Mesothelial cell of epicardium (in vitro differentiated cells): ENCODE measurements around the gene PRICKLE1. TPM values are rescaled to one million over a fixed set of nuclear protein-coding genes. Genes with fewer than 3 reads are reported as not detected.

ENCODE experiments used
- DNase-seq, 2 experiments: peaks; one replicate each; pipeline ENCODE4 v3.0.0; 2021; ENCODE audit warnings: low spot score in 2 of 2; ENCODE audit not compliant: unreplicated experiment in 2 of 2
- H3K27ac Mint-ChIP-seq: 2 replicates; pipeline ENCODE4 v1.8.0; 2021; ENCODE audit warnings: mixed read lengths
- H3K27me3 Mint-ChIP-seq: 2 replicates; pipeline ENCODE4 v1.8.0; 2021; ENCODE audit warnings: low read depth, mixed read lengths
- H3K36me3 Mint-ChIP-seq: 2 replicates; pipeline ENCODE4 v1.8.0; 2021; ENCODE audit warnings: mixed read lengths
- H3K4me1 Mint-ChIP-seq: 2 replicates; pipeline ENCODE4 v1.8.0; 2021; ENCODE audit warnings: mixed read lengths
- H3K4me3 Mint-ChIP-seq: 2 replicates; pipeline ENCODE4 v1.8.0; 2021; ENCODE audit warnings: mild to moderate bottlenecking, moderate library complexity, mixed read lengths
- H3K9me3 Mint-ChIP-seq: 2 replicates; pipeline ENCODE4 v1.8.0; 2021; ENCODE audit warnings: mixed read lengths
- total RNA-seq: library from RNA; stranded (reverse); gene quantifications from 3 replicates; pipeline ENCODE4 v1.2.1, GENCODE V29; 2021
- TF ChIP-seq, protein P1 (sequence below): fragments of 200-600 bp; sonication (generic); IDR thresholded peaks from one replicate; pipeline ENCODE4 v1.5.0; 2021; ENCODE audit warnings: antibody characterized with exemption; ENCODE audit not compliant: unreplicated experiment

PRICKLE1 gene
- total RNA-seq, 1 donor from 2014 or later, result 79.4 TPM

DNA sequence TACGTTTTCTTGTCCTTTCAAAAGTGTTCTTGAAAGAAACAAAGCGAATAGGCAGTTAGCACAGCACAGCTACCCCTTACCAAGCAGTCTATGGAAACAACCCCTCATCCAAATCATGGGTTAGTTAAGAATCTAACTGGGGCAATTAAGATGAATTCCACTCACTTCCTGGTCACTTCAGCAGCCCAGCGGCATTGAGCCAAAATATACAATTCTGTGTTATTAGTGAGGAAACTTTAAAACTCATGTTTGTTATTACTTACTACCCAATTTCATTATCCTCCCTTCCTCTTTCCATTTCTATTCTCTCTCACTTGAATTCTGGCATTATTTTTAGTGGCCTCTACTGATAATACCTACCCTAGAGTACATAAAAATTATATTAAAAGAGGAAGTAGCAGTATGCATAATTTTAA is 142.2 kb downstream of the PRICKLE1 start:
- Mint-ChIP-seq H3K4me3 (no peak overlapping the region), H3K27me3 (no peaks in the 10 kb centered on the region), H3K36me3 (peaks cover 62% of the 10 kb centered on the region), H3K4me1 (peaks cover 17% of the 10 kb centered on the region), H3K27ac (peak overlapping the region; percentile 70), H3K9me3 (peaks cover 29% of the 10 kb centered on the region)
- DNase-seq, result no peak
- TF ChIP-seq, protein P1, sequence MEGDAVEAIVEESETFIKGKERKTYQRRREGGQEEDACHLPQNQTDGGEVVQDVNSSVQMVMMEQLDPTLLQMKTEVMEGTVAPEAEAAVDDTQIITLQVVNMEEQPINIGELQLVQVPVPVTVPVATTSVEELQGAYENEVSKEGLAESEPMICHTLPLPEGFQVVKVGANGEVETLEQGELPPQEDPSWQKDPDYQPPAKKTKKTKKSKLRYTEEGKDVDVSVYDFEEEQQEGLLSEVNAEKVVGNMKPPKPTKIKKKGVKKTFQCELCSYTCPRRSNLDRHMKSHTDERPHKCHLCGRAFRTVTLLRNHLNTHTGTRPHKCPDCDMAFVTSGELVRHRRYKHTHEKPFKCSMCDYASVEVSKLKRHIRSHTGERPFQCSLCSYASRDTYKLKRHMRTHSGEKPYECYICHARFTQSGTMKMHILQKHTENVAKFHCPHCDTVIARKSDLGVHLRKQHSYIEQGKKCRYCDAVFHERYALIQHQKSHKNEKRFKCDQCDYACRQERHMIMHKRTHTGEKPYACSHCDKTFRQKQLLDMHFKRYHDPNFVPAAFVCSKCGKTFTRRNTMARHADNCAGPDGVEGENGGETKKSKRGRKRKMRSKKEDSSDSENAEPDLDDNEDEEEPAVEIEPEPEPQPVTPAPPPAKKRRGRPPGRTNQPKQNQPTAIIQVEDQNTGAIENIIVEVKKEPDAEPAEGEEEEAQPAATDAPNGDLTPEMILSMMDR, result no peak

DNA sequence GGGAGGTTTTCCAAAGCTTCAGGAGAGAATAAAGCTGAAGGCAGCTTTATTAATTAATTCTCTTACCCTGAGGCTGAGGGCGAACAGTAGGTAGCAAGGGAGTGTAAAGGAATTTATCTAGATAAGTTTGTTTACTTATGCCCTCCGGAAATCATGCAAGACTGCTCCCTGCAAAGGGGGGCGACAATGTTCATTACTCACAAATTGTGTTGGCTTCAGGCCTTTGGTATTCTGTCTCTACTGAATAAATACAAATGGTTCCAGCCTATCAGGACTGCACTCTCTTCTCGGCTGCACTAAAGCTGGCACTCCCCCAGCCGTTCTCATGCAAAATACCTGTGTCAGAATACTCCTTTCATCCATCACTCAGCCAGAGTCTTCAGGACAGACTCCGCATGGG is 142.8 kb downstream of the PRICKLE1 start:
- Mint-ChIP-seq H3K36me3 (peaks cover 67% of the 10 kb centered on the region), H3K27ac (peak overlapping the region; percentile 70)

DNA sequence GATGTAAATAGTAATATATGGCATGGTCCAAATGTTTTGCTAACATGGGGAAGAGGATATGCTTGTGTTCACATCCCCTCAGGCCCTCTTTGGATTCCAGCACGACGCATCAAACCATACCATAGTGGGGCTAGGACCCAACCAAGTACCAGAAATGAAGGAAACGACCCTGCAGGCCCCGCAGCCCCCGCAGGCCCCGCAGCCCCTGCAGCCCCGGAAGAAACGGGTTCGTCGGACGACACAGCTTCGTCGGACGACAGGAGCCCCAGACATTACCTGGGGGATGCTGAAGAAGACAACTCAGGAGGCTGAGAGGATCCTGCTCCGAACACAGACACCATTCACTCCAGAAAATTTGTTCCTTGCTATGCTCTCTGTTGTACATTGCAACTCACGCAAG is 143.7 kb downstream of the PRICKLE1 start:
- H3K9me3 Mint-ChIP-seq, result peaks cover 29% of the 10 kb centered on the region
- H3K27me3 Mint-ChIP-seq, result no peaks in the 10 kb centered on the region
- no peak overlapping the region for H3K27ac Mint-ChIP-seq
- H3K36me3 Mint-ChIP-seq, result peaks cover 73% of the 10 kb centered on the region
- H3K4me3 Mint-ChIP-seq, result no peak overlapping the region
- TF ChIP-seq, protein P1, result no peak
- peaks cover 20% of the 10 kb centered on the region for H3K4me1 Mint-ChIP-seq
- DNase-seq, result no peak

More for the DNA sequence above, 142.8 kb downstream of the PRICKLE1 start:
- H3K4me1 Mint-ChIP-seq, result peaks cover 20% of the 10 kb centered on the region
- H3K9me3 Mint-ChIP-seq, result peaks cover 29% of the 10 kb centered on the region
- H3K27me3 Mint-ChIP-seq, result no peaks in the 10 kb centered on the region
- TF ChIP-seq, protein P1, result no peak
- H3K4me3 Mint-ChIP-seq, result no peak overlapping the region
- no peak for DNase-seq

DNA sequence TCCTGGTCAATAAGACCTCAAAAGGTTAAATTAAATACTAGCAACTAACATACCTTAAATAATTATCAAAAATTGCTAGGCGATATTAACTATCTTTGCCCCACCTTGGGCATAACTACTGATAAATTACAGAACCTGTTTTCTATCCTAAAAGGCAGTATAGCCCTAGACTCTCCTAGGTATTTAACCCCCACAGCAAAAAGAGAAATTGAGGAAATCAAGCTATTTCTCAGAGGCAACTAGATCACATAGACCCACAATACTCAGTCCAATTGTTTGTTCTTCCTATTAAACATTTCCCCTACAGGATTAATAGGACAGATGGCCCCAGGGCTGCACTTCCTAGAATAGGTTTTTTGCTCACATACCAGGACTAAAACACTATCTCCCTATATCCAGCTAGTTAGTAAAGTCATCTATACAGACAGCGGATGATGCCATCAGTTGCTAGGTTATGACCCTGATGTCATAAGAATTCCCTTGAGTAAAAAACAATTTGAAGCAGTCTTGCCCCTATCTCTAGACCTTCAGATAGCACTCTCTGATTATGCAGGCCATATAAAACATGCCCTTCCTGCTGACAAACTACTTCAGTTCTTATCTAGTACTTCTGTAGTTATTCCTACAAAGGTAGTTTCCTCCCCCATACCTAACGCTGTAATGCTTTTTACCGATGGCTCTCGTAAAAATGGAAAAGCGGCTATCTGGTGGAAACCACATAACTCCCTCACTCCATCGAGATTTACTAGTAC is 145.2 kb downstream of the PRICKLE1 start:
- no peak for DNase-seq
- Mint-ChIP-seq H3K9me3 (peaks cover 29% of the 10 kb centered on the region), H3K36me3 (peaks cover 75% of the 10 kb centered on the region), H3K4me3 (no peak overlapping the region), H3K4me1 (peaks cover 20% of the 10 kb centered on the region), H3K27ac (no peak overlapping the region), H3K27me3 (no peaks in the 10 kb centered on the region)
- TF ChIP-seq, protein P1, result no peak

DNA sequence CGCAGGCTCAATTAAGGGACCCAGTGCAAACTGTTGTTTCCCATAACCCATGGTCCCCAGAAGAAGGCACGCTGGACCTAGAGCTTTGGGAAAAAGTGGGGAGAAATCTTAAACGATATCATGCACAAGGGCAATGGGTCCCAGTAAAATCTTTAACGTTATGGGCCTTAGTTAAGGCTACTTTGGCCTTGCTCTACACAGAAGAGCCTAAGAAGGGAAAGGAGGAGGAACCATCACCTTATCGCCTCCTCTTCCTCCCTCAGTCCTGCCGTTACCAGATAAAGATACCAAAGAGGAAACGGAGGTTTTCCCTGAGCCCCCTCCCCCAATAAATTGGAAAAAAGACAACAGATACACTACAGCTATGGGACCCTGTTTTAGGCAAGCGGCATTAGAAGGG is 146.7 kb downstream of the PRICKLE1 start:
- H3K27ac Mint-ChIP-seq, result peak overlapping the region; percentile 79
- TF ChIP-seq, protein P1, result no peak
- H3K4me1 Mint-ChIP-seq, result peaks cover 20% of the 10 kb centered on the region
- no peak overlapping the region for H3K4me3 Mint-ChIP-seq
- DNase-seq, result no peak
- peaks cover 29% of the 10 kb centered on the region for H3K9me3 Mint-ChIP-seq
- H3K36me3 Mint-ChIP-seq, result peaks cover 61% of the 10 kb centered on the region
- no peaks in the 10 kb centered on the region for H3K27me3 Mint-ChIP-seq
